Activated naive CD8-positive, alpha-beta T cell treated with anti-CD3 and anti-CD28 coated beads, Interleukin-2, amount 50 U/mL, for 24 hours (primary cell): ENCODE measurements around the gene LGALS7.
"Not testable (repeated sequence)": the region's sequence is repeated elsewhere in the genome, so short reads cannot be mapped to it uniquely, and the experiment has no call there.

Experiments
- ATAC-seq: fragments of 150-1000 bp; cut with Tn5 transposase; one replicate; pipeline ENCODE4 v1.10.0; 2021
- DNase-seq: peaks from one replicate; pipeline ENCODE4 v3.0.0; 2021
- H3K27ac Mint-ChIP-seq: one replicate; pipeline ENCODE4 v1.8.0; 2021; ENCODE audit warnings: mild to moderate bottlenecking, mixed read lengths
- H3K27me3 Mint-ChIP-seq: one replicate; pipeline ENCODE4 v1.8.0; 2021; ENCODE audit warnings: mixed read lengths
- H3K36me3 Mint-ChIP-seq: one replicate; pipeline ENCODE4 v1.8.0; 2021; ENCODE audit warnings: low read depth, mixed read lengths
- H3K4me1 Mint-ChIP-seq: one replicate; pipeline ENCODE4 v1.8.0; 2021; ENCODE audit warnings: mixed read lengths
- H3K4me3 Mint-ChIP-seq: one replicate; pipeline ENCODE4 v1.8.0; 2021; ENCODE audit warnings: mild to moderate bottlenecking, moderate library complexity, mixed read lengths
- H3K9me3 Mint-ChIP-seq: one replicate; pipeline ENCODE4 v1.8.0; 2021; ENCODE audit warnings: mixed read lengths

LGALS7 gene

GRCh38 chr19:38770228-38770948, 2.9 kb downstream of the LGALS7 start:
- not testable (repeated sequence) for H3K4me1 Mint-ChIP-seq, H3K36me3 Mint-ChIP-seq, DNase-seq, H3K4me3 Mint-ChIP-seq, H3K27me3 Mint-ChIP-seq, H3K27ac Mint-ChIP-seq, H3K9me3 Mint-ChIP-seq
- peak; percentile 11 for ATAC-seq

- DNase-seq = peak; percentile 91
- ATAC-seq = peak; percentile 82
- Mint-ChIP-seq H3K27ac (no peak overlapping the region), H3K4me3 (no peak overlapping the region), H3K27me3 (no peaks in the 10 kb centered on the region), H3K4me1 (peaks cover 5% of the 10 kb centered on the region), H3K36me3 (no peaks in the 10 kb centered on the region), H3K9me3 (no peaks in the 10 kb centered on the region)
Measured at GRCh38 chr19:38769635-38770211, 3.6 kb downstream of the LGALS7 start.

GRCh38 chr19:38766276-38767047, 6.9 kb downstream of the LGALS7 start:
- H3K36me3 Mint-ChIP-seq = no peaks in the 10 kb centered on the region
- no peak overlapping the region for H3K4me3 Mint-ChIP-seq
- no peaks in the 10 kb centered on the region for H3K9me3 Mint-ChIP-seq
- DNase-seq (no peak), ATAC-seq (no peak)
- H3K27me3 Mint-ChIP-seq = no peaks in the 10 kb centered on the region
- no peak overlapping the region for H3K27ac Mint-ChIP-seq
- H3K4me1 Mint-ChIP-seq = peaks cover 5% of the 10 kb centered on the region

- H3K27ac Mint-ChIP-seq = no peak overlapping the region
- H3K9me3 Mint-ChIP-seq = no peaks in the 10 kb centered on the region
- no peak for DNase-seq
- H3K4me3 Mint-ChIP-seq = no peak overlapping the region
- ATAC-seq = no peak
- H3K27me3 Mint-ChIP-seq = no peaks in the 10 kb centered on the region
- H3K36me3 Mint-ChIP-seq = no peaks in the 10 kb centered on the region
- peaks cover 5% of the 10 kb centered on the region for H3K4me1 Mint-ChIP-seq
Measured at GRCh38 chr19:38765214-38765613, 8.1 kb downstream of the LGALS7 start.

- no peak for DNase-seq
Measured at GRCh38 chr19:38763795-38764220, 9.5 kb downstream of the LGALS7 start.

GRCh38 chr19:38761884-38762389, 11.4 kb downstream of the LGALS7 start:
- H3K4me3 Mint-ChIP-seq, H3K36me3 Mint-ChIP-seq, DNase-seq, H3K27me3 Mint-ChIP-seq, ATAC-seq, H3K27ac Mint-ChIP-seq, H3K4me1 Mint-ChIP-seq, H3K9me3 Mint-ChIP-seq: not testable (repeated sequence)

More at GRCh38 chr19:38763795-38764220, 9.5 kb downstream of the LGALS7 start:
- H3K4me1 Mint-ChIP-seq = no peaks in the 10 kb centered on the region
- no peak for ATAC-seq
- no peak overlapping the region for H3K27ac Mint-ChIP-seq
- H3K9me3 Mint-ChIP-seq = no peaks in the 10 kb centered on the region
- no peaks in the 10 kb centered on the region for H3K36me3 Mint-ChIP-seq
- no peaks in the 10 kb centered on the region for H3K27me3 Mint-ChIP-seq
- H3K4me3 Mint-ChIP-seq = no peak overlapping the region

GRCh38 chr19:38760805-38761517, 12.4 kb downstream of the LGALS7 start:
- H3K36me3 Mint-ChIP-seq, ATAC-seq, H3K9me3 Mint-ChIP-seq, H3K27ac Mint-ChIP-seq, H3K27me3 Mint-ChIP-seq, H3K4me3 Mint-ChIP-seq, DNase-seq, H3K4me1 Mint-ChIP-seq: not testable (repeated sequence)

GRCh38 chr19:38759590-38760003, 13.7 kb downstream of the LGALS7 start:
- Mint-ChIP-seq H3K9me3 (no peaks in the 10 kb centered on the region), H3K27me3 (no peaks in the 10 kb centered on the region), H3K4me3 (no peak overlapping the region), H3K4me1 (no peaks in the 10 kb centered on the region), H3K36me3 (no peaks in the 10 kb centered on the region), H3K27ac (no peak overlapping the region)
- ATAC-seq = no peak
- no peak for DNase-seq

GRCh38 chr19:38754196-38754595, 19.1 kb downstream of the LGALS7 start:
- not testable (repeated sequence) for H3K27me3 Mint-ChIP-seq

GRCh38 chr19:38753783-38754182, 19.5 kb downstream of the LGALS7 start:
- not testable (repeated sequence) for DNase-seq, H3K36me3 Mint-ChIP-seq, H3K27me3 Mint-ChIP-seq, H3K9me3 Mint-ChIP-seq, H3K4me3 Mint-ChIP-seq, H3K4me1 Mint-ChIP-seq, ATAC-seq, H3K27ac Mint-ChIP-seq

More at GRCh38 chr19:38754196-38754595, 19.1 kb downstream of the LGALS7 start:
- DNase-seq, H3K36me3 Mint-ChIP-seq, ATAC-seq, H3K9me3 Mint-ChIP-seq, H3K4me1 Mint-ChIP-seq, H3K27ac Mint-ChIP-seq, H3K4me3 Mint-ChIP-seq: not testable (repeated sequence)

GRCh38 chr19:38745316-38745715, 28.0 kb downstream of the LGALS7 start:
- H3K36me3 Mint-ChIP-seq = no peaks in the 10 kb centered on the region
- no peak overlapping the region for H3K27ac Mint-ChIP-seq
- ATAC-seq (no peak), DNase-seq (no peak)
- no peak overlapping the region for H3K4me3 Mint-ChIP-seq
- H3K4me1 Mint-ChIP-seq = no peaks in the 10 kb centered on the region
- H3K27me3 Mint-ChIP-seq = peaks cover 3% of the 10 kb centered on the region
- H3K9me3 Mint-ChIP-seq = no peaks in the 10 kb centered on the region

GRCh38 chr19:38744874-38745273, 28.4 kb downstream of the LGALS7 start:
- DNase-seq (no peak), ATAC-seq (no peak)
- Mint-ChIP-seq H3K4me3 (no peak overlapping the region), H3K27me3 (peaks cover under 1% of the 10 kb centered on the region), H3K4me1 (peaks cover under 1% of the 10 kb centered on the region), H3K36me3 (no peaks in the 10 kb centered on the region), H3K27ac (no peak overlapping the region), H3K9me3 (no peaks in the 10 kb centered on the region)

- DNase-seq (no peak), ATAC-seq (no peak)
- Mint-ChIP-seq H3K4me1 (peaks cover 6% of the 10 kb centered on the region), H3K27ac (no peak within 1 kb of the TSS), H3K4me3 (no peak within 1 kb of the TSS), H3K36me3 (no peaks in the 10 kb centered on the region), H3K9me3 (no peaks in the 10 kb centered on the region), H3K27me3 (no peaks in the 10 kb centered on the region)
Measured at GRCh38 chr19:38744298-38744681, 29.0 kb downstream of the LGALS7 start, which contains the start of gene CAPN12. Gene CAPN12, minus strand, starts transcription at chr19:38744474. Its CDS starts 309 bp downstream, at chr19:38744165.
